Right kidney (tissue), 1 donor: ENCODE data around the gene IPMK.
A peak's percentile ranks its signal among the peaks of the same experiment; 100 is the strongest.
"Not testable (repeated sequence)": the region's sequence is repeated elsewhere in the genome, so short reads cannot be mapped to it uniquely, and the experiment has no call there.

Experiments
- DNase-seq: peaks from one replicate; pipeline ENCODE4 v3.0.0-alpha.2; 2016

The IPMK gene

DNA sequence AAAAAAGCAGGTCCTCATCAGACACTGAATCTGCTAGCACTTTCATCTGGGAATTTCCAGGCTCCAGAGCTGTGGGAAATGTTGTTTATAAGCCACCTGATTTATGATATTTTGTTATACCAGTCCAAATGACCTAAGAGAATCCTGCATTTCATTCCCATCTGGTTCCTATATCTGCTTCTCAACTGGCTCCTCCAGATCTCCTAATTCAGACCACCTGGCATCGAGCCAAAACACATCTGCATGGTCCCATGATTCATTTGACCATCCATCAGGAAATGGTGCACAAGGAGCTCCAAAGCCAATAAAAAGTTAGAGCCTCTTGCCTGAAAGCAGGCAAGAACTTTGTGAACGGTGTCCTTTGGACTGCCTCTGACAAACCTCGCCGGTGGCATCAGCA lies 108.9 kb downstream of the IPMK start:
- no peak for DNase-seq

DNA sequence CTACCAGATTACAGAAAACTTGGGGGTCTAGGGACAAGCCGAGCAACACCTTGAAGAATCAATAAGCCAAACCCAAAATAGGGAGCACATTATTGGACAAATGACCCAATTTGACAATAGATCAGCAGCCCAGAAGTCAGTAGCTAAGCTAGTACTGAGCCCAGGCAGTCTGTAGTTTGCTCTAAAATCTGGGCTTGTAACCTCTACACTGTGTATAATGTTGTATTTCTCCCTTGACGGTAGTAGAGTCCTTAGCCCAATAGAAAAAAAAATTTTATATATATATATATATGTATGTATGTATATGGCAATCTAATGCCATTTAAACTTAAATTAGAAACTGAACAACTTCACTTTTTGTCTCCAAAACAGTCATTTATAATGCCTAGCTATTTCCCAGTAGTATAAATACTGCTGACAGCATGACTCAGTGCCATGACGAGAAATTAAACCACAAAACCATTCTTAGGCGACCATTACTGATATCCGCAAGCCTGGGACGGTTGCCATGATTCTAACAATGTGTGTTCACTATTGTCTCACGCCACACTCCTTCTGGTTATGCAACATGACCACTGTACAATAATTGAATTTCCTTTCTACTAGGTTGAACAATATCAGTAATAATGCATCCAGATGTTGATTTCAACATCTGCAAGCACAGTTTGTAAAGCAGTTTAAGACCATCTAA lies 110.5 kb downstream of the IPMK start:
- no peak for DNase-seq

DNA sequence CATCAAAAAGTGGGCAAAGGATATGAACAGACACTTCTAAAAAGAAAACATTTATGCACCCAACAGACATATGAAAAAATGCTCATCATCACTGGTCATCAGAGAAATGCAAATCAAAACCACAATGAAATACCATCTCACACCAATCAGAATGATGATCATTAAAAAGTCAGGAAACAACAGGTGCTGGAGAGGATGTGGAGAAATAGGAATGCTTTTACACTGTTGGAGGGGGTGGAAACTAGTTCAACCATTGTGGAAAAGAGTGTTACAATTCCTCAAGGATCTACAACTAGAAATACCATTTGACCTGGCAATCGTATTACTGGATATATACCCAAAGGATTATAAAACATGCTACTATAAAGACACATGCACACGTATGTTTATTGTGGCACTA lies 111.8 kb downstream of the IPMK start:
- not testable (repeated sequence) for DNase-seq

DNA sequence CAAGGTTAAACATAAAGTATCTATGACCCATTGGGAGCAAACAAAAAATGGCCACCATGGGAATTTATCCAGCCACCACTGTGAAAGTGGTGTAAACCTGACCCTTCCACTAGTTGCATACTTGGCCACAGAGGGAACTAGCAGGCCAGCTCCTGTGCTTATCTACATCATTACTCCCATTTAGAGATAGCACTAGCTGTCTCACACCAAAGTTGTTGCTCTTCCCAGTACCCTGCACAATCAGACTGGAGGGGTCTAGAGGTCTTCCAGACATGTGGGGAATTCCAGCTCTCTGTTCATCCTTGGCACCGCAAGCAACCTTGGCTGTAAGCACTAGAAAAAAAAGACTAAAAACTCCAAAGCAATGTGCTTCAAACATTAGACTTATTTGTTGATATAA lies 113.9 kb downstream of the IPMK start:
- DNase-seq, result no peak

DNA sequence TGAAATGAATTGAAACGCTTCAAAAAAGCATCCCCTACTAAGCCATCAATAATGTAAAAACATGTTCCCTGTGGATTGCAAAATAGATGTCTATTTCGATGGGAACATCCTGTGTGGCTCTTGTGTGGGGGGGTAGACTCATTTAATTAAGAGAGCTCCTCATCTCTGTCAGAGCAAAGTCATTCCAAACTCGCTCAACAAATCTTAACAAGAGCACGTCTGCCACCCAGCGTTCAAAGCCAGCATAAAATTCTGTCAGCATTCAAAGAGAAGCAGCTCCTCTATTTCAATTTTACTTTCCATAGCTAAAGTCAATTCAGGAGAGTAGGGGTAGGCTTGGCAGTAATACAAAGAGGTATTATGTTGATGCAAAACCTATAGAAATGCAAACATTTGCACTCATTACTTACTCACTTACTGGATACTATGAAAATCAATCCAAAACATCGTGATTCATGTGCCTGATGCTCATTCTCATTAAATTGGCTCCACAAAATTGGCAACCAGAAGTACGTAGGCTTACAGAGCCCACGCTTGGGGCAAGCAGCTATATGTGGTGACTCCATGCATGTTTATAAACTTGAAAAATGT lies 114.9 kb downstream of the IPMK start:
- peak; percentile 4 for DNase-seq

DNA sequence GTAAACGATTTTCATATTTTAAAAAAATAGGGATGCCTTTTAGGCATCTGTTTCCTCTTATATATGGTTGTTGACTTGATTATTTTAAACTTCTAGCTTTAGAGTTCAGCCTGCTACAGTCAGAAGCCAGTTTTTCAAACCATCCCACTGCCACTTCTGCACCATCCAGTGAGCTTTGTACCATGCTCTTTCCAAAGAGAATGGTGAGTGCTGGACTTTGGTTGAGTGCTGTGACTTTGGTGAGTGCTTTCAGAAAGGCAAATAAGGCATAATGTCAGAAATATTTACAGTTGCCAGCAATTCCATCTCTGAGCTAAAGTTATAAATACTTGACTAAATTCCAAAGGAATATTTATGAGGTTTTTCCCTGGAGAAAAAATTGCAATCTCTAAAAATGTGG lies 117.4 kb downstream of the IPMK start:
- DNase-seq, result no peak

DNA sequence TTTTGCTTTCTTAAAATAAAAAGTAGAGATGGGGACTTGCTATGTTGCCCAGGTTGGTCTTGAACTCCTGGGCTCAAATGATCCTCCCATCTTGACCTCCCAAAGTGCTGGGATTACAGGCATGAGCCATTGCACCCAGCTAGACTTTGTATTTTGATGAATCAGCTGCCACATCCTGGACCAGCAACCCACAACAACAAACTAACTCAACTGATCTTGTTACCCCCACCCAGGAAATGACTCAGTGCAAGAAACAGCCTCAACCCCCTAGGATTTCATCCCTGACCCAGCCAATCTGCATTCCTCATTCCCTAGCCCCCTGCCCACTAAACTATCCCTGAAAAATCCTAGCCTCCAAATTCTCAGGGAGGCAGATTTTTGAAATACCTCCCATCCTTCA lies 123.8 kb downstream of the IPMK start:
- DNase-seq, result no peak
